ENCODE measurements around the gene MLLT11.
A peak's percentile ranks its signal among the peaks of the same experiment; 100 is the strongest.

Gene MLLT11

DNA sequence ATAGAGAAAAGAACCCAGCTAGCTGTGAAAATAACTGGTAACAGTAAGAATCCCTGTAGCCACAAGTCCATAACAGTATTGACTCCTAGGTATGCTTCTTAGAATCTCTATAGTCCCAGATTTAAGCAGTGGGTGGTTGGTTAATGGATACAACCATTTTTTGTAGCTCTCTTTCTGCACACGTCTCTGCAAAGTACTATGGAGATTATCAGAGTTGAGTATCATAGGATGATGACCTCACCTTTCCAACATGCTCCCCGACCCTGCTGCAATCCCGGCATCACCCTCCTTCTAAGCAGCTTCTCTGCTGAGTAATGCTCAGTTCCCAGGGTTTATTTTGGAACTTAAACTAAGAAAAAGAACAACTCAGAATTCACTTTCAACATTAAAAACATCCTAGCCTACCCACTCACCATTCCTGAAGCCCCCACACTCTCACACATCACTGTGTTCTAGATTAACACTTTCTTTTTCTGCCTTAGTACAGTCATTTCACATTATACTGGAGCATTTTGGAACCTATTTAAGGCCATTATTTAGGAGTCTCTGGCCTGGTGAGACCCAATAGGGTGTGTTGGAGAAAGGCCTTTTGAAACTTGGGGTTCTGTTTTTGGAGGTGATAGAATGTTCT lies 2.7 kb downstream of the MLLT11 start:
- no peak overlapping the region for H3K4me3 ChIP-seq (ENCODE audit: control insufficient read depth, low read depth, low read length)
- peak; percentile 92 for DNase-seq (ENCODE audit: low read depth)
- TF ChIP-seq CTCF (conservative IDR thresholded peaks at IDR 0.05; ENCODE audit: control insufficient read depth, insufficient read depth, low read depth, low read length) = no peak

GRCh38 chr1:151065089-151065645 lies 5.0 kb downstream of the MLLT11 start:
- no peak for TF ChIP-seq CTCF (conservative IDR thresholded peaks at IDR 0.05; ENCODE audit: control insufficient read depth, insufficient read depth, low read depth, low read length)
- DNase-seq (ENCODE audit: low read depth) = no peak
- no peak overlapping the region for H3K4me3 ChIP-seq (ENCODE audit: control insufficient read depth, low read depth, low read length)

DNA sequence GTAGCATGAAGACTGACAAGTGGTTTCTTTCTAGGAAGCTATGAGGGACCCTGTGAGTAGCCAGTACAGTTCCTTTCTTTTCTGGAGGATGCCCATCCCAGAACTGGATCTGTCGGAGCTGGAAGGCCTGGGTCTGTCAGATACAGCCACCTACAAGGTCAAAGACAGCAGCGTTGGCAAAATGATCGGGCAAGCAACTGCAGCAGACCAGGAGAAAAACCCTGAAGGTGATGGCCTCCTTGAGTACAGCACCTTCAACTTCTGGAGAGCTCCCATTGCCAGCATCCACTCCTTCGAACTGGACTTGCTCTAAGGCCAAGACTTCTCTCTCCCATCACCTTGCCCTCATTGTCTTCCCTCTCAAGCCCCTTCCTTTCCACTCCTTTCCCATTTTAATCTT lies 7.0 kb downstream of the MLLT11 start:
- no peak overlapping the region for H3K4me3 ChIP-seq (ENCODE audit: control insufficient read depth, low read depth, low read length)
- DNase-seq (ENCODE audit: low read depth) = no peak
- TF ChIP-seq CTCF (conservative IDR thresholded peaks at IDR 0.05; ENCODE audit: control insufficient read depth, insufficient read depth, low read depth, low read length) = no peak

- TF ChIP-seq CTCF (conservative IDR thresholded peaks at IDR 0.05; ENCODE audit: control insufficient read depth, insufficient read depth, low read depth, low read length) = no peak
- H3K4me3 ChIP-seq (ENCODE audit: control insufficient read depth, low read depth, low read length) = no peak overlapping the region
Measured at GRCh38 chr1:151069103-151069486, 8.9 kb downstream of the MLLT11 start.

GRCh38 chr1:151070474-151071276 lies 10.5 kb downstream of the MLLT11 start, which contains the start of gene GABPB2:
Gene GABPB2, plus strand, starts transcription at chr1:151070761. Its CDS starts 17,429 bp downstream, at chr1:151088190.
- H3K4me3 ChIP-seq (ENCODE audit: control insufficient read depth, low read depth, low read length) = peak within 1 kb of the TSS; percentile 88
- peak; percentile 73 for TF ChIP-seq CTCF (conservative IDR thresholded peaks at IDR 0.05; ENCODE audit: control insufficient read depth, insufficient read depth, low read depth, low read length)
- peak; percentile 100 for DNase-seq (ENCODE audit: low read depth)

More at GRCh38 chr1:151069103-151069486, 8.9 kb downstream of the MLLT11 start:
- DNase-seq (ENCODE audit: low read depth) = no peak

DNA sequence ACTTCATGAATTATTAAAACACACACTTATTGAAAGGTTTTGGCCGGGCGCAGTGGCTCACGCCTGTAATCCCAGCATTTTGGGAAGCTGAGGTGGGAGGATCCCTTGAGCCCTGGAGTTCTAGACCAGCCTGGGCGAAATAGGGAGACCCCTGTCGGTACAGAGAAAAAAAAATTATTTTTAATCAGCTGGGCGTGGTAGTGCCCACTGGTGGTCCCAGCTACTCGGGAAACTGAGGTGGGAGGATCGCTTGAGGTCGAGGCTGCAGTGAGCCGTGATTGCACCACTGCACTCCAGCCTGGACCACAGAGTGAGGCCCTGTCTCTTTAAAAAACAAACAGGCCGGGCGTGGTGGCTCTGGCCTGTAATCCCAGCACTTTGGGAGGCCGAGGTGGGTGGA lies 12.0 kb downstream of the MLLT11 start:
- H3K4me3 ChIP-seq (ENCODE audit: control insufficient read depth, low read depth, low read length) = no peak overlapping the region
- TF ChIP-seq CTCF (conservative IDR thresholded peaks at IDR 0.05; ENCODE audit: control insufficient read depth, insufficient read depth, low read depth, low read length) = no peak

More for the DNA sequence above, 12.0 kb downstream of the MLLT11 start:
- DNase-seq (ENCODE audit: low read depth) = no peak
